Neural progenitor cell (in vitro differentiated cells): ENCODE measurements around the gene KIRREL3.
"Not testable (repeated sequence)": the region's sequence is repeated elsewhere in the genome, so short reads cannot be mapped to it uniquely, and the experiment has no call there.

Source experiments
- EZH2 ChIP-seq: fragments of 200-600 bp; sonication (generic); IDR thresholded peaks from 2 replicates; pipeline ENCODE4 v1.6.1; 2017; ENCODE audit warnings: antibody characterized with exemption, mild to moderate bottlenecking, moderate library complexity
- EZH2phosphoT487 ChIP-seq: fragments of 200-600 bp; sonication (generic); IDR thresholded peaks from 2 replicates; pipeline ENCODE4 v1.6.1; 2017; ENCODE audit warnings: antibody characterized with exemption
- TF ChIP-seq, protein P1 (sequence below): fragments of 200-600 bp; sonication (generic); IDR thresholded peaks from 2 replicates; pipeline ENCODE4 v1.5.1; 2017; ENCODE audit warnings: antibody characterized with exemption, mild to moderate bottlenecking

DNA sequence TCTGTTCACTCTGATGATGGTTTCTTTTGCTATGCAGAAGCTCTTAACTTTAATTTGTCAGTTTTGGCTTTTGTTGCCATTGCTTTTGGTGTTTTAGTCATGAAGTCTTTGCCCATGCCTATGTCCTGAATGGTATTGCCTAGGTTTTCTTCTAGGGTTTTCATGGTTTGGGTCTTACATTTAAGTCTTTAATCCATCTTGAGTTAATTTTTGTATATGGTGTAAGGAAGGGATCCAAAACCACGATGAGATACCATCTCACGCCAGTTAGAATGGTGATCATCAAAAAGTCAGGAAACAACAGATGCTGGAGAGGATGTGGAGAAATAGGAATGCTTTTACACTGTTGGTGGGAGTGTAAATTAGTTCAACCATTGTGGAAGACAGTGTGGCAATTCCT is 48.0 kb downstream of the KIRREL3 start:
- TF ChIP-seq, protein P1, sequence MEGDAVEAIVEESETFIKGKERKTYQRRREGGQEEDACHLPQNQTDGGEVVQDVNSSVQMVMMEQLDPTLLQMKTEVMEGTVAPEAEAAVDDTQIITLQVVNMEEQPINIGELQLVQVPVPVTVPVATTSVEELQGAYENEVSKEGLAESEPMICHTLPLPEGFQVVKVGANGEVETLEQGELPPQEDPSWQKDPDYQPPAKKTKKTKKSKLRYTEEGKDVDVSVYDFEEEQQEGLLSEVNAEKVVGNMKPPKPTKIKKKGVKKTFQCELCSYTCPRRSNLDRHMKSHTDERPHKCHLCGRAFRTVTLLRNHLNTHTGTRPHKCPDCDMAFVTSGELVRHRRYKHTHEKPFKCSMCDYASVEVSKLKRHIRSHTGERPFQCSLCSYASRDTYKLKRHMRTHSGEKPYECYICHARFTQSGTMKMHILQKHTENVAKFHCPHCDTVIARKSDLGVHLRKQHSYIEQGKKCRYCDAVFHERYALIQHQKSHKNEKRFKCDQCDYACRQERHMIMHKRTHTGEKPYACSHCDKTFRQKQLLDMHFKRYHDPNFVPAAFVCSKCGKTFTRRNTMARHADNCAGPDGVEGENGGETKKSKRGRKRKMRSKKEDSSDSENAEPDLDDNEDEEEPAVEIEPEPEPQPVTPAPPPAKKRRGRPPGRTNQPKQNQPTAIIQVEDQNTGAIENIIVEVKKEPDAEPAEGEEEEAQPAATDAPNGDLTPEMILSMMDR = not testable (repeated sequence)
- TF ChIP-seq EZH2, EZH2phosphoT487: not testable (repeated sequence)
